CD14-positive monocyte (primary cell): Measurements from ENCODE around the gene XYLT1. TPM values are rescaled to one million over a fixed set of nuclear protein-coding genes. Genes with fewer than 3 reads are reported as not detected.
A peak's percentile ranks its signal among the peaks of the same experiment; 100 is the strongest.

Source experiments
- DNase-seq, 3 donors: peaks; one replicate each; pipeline ENCODE4 v3.0.0-alpha.2; 2011 to 2022
- H2AFZ ChIP-seq: 2 replicates; pipeline ENCODE4 v1.6.0; 2012; ENCODE audit warnings: mild to moderate bottlenecking, low read depth, low read length, inconsistent platforms; ENCODE audit not compliant: insufficient read depth, poor library complexity, severe bottlenecking
- H3K27ac ChIP-seq, 2 donors: 1 replicate in 1 of 2; 2 replicates in 1 of 2; pipeline ENCODE4 v1.5.1; 2012 to 2013; ENCODE audit warnings: low read length in 2 of 2, control low read depth in 1 of 2, inconsistent platforms in 1 of 2, low read depth in 1 of 2, mild to moderate bottlenecking in 1 of 2
- H3K27me3 ChIP-seq, 2 donors: one replicate each; pipeline versions ENCODE4 v1.6.0 to v1.6.1; 2011 to 2013; ENCODE audit warnings: low read length in 2 of 2; ENCODE audit not compliant: control insufficient read depth in 2 of 2, insufficient read depth in 2 of 2
- H3K36me3 ChIP-seq, 2 donors: replicated peaks in 1 of 2; 1 replicate in 1 of 2; 2 replicates in 1 of 2; pipeline versions ENCODE4 v1.5.1 to v1.6.1; 2012 to 2013; ENCODE audit warnings: low read length in 2 of 2, control low read depth in 1 of 2, inconsistent platforms in 1 of 2, mild to moderate bottlenecking in 1 of 2; ENCODE audit not compliant: insufficient read depth in 2 of 2, control insufficient read depth in 1 of 2
- H3K4me1 ChIP-seq, 2 donors: 1 replicate in 1 of 2; 2 replicates in 1 of 2; pipeline versions ENCODE4 v1.5.1 to v1.6.1; 2012 to 2013; ENCODE audit warnings: low read length in 2 of 2, control low read depth in 1 of 2, inconsistent platforms in 1 of 2, mild to moderate bottlenecking in 1 of 2, moderate library complexity in 1 of 2; ENCODE audit not compliant: insufficient read depth in 2 of 2, control insufficient read depth in 1 of 2
- H3K4me2 ChIP-seq: replicated peaks from 2 replicates; pipeline ENCODE3; 2012; ENCODE audit warnings: low read length, moderate library complexity, mild to moderate bottlenecking; ENCODE audit not compliant: poor library complexity, severe bottlenecking; ENCODE audit errors: extremely low read depth
- H3K4me3 ChIP-seq, 3 experiments: fragments of 200-600 bp in 1 of 3; sonication (generic) in 1 of 3; replicated peaks in 1 of 3; 1 replicate in 2 of 3; 2 replicates in 1 of 3; pipeline ENCODE4 v1.5.1; 2011 to 2013; ENCODE audit warnings: low read length in 3 of 3, mild to moderate bottlenecking in 3 of 3, control low read depth in 2 of 3, low read depth in 2 of 3, inconsistent platforms in 1 of 3, moderate library complexity in 1 of 3
- H3K79me2 ChIP-seq: 2 replicates; pipeline ENCODE4 v1.6.0; 2012; ENCODE audit warnings: mild to moderate bottlenecking, control low read depth, inconsistent platforms, low read length, moderate library complexity; ENCODE audit not compliant: insufficient read depth
- H3K9ac ChIP-seq: 2 replicates; pipeline ENCODE4 v1.6.0; 2017; ENCODE audit warnings: low read length, mild to moderate bottlenecking; ENCODE audit not compliant: insufficient read depth, poor library complexity, severe bottlenecking
- H3K9me3 ChIP-seq, 2 donors: replicated peaks in 1 of 2; 1 replicate in 1 of 2; 2 replicates in 1 of 2; pipeline versions ENCODE4 v1.5.1 to v1.6.1; 2012 to 2013; ENCODE audit warnings: low read length in 2 of 2, control low read depth in 1 of 2; ENCODE audit not compliant: control insufficient read depth in 1 of 2, insufficient read depth in 1 of 2
- H4K20me1 ChIP-seq: 2 replicates; pipeline ENCODE4 v1.6.0; 2012; ENCODE audit warnings: mild to moderate bottlenecking, low read length, control low read depth, moderate library complexity; ENCODE audit not compliant: insufficient read depth
- H3K27ac Mint-ChIP-seq, 7 donors: one replicate each; pipeline ENCODE4 v1.8.0; 2020; ENCODE audit warnings: mild to moderate bottlenecking in 7 of 7, mixed read lengths in 7 of 7, moderate library complexity in 6 of 7, inconsistent platforms in 2 of 7
- H3K27me3 Mint-ChIP-seq, 3 donors: one replicate each; pipeline ENCODE4 v1.8.0; 2021 to 2022; ENCODE audit warnings: low read depth in 3 of 3, mild to moderate bottlenecking in 3 of 3, mixed read lengths in 3 of 3, moderate library complexity in 3 of 3, inconsistent platforms in 1 of 3
- H3K36me3 Mint-ChIP-seq, 2 donors: one replicate each; pipeline ENCODE4 v1.8.0; 2020; ENCODE audit warnings: mixed read lengths in 2 of 2, inconsistent platforms in 1 of 2, mild to moderate bottlenecking in 1 of 2
- H3K4me1 Mint-ChIP-seq: one replicate; pipeline ENCODE4 v1.8.0; 2020; ENCODE audit warnings: mild to moderate bottlenecking, mixed read lengths
- H3K4me3 Mint-ChIP-seq, 2 donors: one replicate each; pipeline ENCODE4 v1.8.0; 2020; ENCODE audit warnings: mild to moderate bottlenecking in 2 of 2, mixed read lengths in 2 of 2, moderate library complexity in 1 of 2
- H3K9me3 Mint-ChIP-seq, 7 donors: one replicate each; pipeline ENCODE4 v1.8.0; 2020 to 2022; ENCODE audit warnings: mixed read lengths in 7 of 7, mild to moderate bottlenecking in 6 of 7, moderate library complexity in 6 of 7, inconsistent platforms in 2 of 7
- WGBS: methylation state at CpG from one replicate; pipeline ENCODE4 v1.1.5; 2013; ENCODE audit warnings: missing lambda C conversion rate; ENCODE audit not compliant: insufficient coverage; 5-methylcytosine and 5-hydroxymethylcytosine counted together
- intact Hi-C, 2 donors: fragments of 100-400 bp; cut with micrococcal nuclease; formaldehyde crosslinking; loops; one replicate each; pipeline versions ENCODE4 v1.15.0 to v1.15.1; 2023
- polyA plus RNA-seq, 3 donors: library from polyadenylated mRNA; depleted of rRNA in 1 of 3; unstranded in 2 of 3; stranded (reverse) in 1 of 3; fragments of 300-500 nt in 2 of 3; fragments of >200 nt in 1 of 3; fragmentation: Illumina TruSeq in 2 of 3; gene quantifications; 1 replicate in 2 of 3; 2 replicates in 1 of 3; pipeline ENCODE4 v1.2.3, GENCODE V29; 2012 to 2021
- TF ChIP-seq, protein P1 (sequence below): fragments of 200-600 bp; IDR thresholded peaks from one replicate; pipeline ENCODE4 v1.8.0; 2022; ENCODE audit warnings: antibody characterized with exemption, mild to moderate bottlenecking

XYLT1 gene
- polyA plus RNA-seq, 3 donors, result 0.51 to 9.4 (median 1.6) TPM

DNA sequence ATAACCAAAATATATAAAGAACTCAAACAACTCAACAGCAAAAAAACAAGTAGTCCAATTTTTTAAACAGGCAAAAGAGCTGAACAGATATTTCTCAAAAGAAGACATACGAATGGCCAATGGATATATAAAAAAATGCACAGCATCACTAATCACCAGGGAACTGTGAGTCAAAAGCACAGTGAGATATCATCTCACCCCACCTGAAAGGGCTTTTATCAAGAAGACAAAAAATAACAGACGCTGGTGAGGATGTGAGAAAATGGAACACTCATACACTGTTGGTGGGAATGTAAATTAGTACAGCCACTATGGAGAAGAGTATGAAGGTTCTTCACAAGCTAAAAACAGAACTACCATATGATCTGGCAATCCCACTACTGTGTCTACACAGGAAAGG lies 7.4 kb downstream of the XYLT1 start:
- WGBS, result no CpG with 5 or more reads among the region's 2 CpGs
- no peak overlapping the region for H3K4me3 ChIP-seq
- Mint-ChIP-seq H3K9me3 (no peaks in the 10 kb centered on the region), H3K36me3 (peaks cover 37 to 48% of the 10 kb centered on the region in 2 donors), H3K4me1 (peaks cover 66% of the 10 kb centered on the region), H3K27ac (no peak overlapping the region), H3K4me3 (no peak overlapping the region), H3K27me3 (peaks cover 0 to 2% (median 2%) of the 10 kb centered on the region in 3 donors)
- DNase-seq, result no peak
- H4K20me1 ChIP-seq, result peaks cover 76% of the 10 kb centered on the region
- peaks cover 99% of the 10 kb centered on the region for H3K79me2 ChIP-seq
- peaks cover 0 to 3% of the 10 kb centered on the region in 2 donors for H3K36me3 ChIP-seq
- H2AFZ ChIP-seq, result no peak overlapping the region
- H3K27ac ChIP-seq, result no peak overlapping the region
- TF ChIP-seq, protein P1, sequence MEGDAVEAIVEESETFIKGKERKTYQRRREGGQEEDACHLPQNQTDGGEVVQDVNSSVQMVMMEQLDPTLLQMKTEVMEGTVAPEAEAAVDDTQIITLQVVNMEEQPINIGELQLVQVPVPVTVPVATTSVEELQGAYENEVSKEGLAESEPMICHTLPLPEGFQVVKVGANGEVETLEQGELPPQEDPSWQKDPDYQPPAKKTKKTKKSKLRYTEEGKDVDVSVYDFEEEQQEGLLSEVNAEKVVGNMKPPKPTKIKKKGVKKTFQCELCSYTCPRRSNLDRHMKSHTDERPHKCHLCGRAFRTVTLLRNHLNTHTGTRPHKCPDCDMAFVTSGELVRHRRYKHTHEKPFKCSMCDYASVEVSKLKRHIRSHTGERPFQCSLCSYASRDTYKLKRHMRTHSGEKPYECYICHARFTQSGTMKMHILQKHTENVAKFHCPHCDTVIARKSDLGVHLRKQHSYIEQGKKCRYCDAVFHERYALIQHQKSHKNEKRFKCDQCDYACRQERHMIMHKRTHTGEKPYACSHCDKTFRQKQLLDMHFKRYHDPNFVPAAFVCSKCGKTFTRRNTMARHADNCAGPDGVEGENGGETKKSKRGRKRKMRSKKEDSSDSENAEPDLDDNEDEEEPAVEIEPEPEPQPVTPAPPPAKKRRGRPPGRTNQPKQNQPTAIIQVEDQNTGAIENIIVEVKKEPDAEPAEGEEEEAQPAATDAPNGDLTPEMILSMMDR, result no peak
- intact Hi-C loops, result loop anchor here in 1 of 2 donors (10.0 kb wide), 1 partner anchor 49 kb away; no protein-coding TSS in a partner anchor
- no peak overlapping the region for H3K9ac ChIP-seq
- no peak overlapping the region for H3K4me2 ChIP-seq
- H3K9me3 ChIP-seq, result no peaks in the 10 kb centered on the region
- H3K27me3 ChIP-seq, result no peaks in the 10 kb centered on the region
- H3K4me1 ChIP-seq, result peaks cover 46 to 56% of the 10 kb centered on the region in 2 donors

DNA sequence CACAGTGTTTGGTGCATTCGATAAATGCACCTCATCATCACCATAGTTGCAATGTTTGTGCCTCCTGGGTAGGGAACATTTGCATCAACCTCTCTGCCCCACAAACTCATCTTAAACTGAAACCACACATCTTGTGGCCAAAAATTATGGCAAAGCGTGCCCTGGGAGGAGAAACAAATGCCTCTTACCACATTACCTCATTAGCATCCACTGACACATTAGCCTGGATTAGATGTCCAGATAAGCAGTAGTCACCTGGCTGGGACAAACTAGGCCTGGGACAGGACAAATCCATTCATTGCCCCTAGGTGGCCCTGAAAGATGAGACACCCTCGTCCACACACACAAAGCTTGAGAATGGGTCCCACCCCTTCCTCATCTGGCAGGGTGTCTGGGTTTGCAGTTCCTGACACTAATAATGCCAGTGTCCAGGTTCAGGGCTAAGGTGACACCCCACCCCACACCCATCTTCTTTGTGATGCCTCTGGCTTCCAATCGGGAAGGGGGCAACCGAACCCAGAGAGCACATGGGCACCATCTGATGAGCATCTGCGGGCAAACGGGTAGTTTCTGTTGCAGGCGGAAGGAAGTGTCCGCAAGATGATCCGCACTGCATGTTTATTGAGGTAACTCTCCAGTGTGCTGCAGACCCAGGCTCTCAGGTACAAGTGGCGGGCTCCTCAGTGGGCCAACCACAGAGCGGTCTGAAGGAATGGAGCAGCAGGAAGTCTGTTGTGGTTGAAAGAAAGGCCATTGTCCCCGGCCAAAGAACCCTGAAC lies 8.6 kb downstream of the XYLT1 start:
- H3K27me3 Mint-ChIP-seq, result no peaks in the 10 kb centered on the region
- Histone ChIP-seq H3K4me2 (peak overlapping the region; percentile 66), H3K9ac (no peak overlapping the region)

More for the DNA sequence above, 8.6 kb downstream of the XYLT1 start:
- Mint-ChIP-seq H3K4me3 (peak overlapping the region; percentile 77 to 86), H3K9me3 (no peaks in the 10 kb centered on the region), H3K36me3 (peaks cover 42 to 46% of the 10 kb centered on the region in 2 donors), H3K27ac (peak overlapping the region in 5 of 7 donors; percentile 35 to 81 (median 71)), H3K4me1 (peaks cover 54% of the 10 kb centered on the region)
- intact Hi-C loops, result loop anchor here in 1 of 2 donors (10.0 kb wide), 1 partner anchor 47 kb away; no protein-coding TSS in a partner anchor
- peak in 2 of 3 donors; percentile 34 to 49 for DNase-seq
- peaks cover 97% of the 10 kb centered on the region for H3K79me2 ChIP-seq
- H4K20me1 ChIP-seq, result peaks cover 64% of the 10 kb centered on the region
- H3K4me3 ChIP-seq, result peak overlapping the region; percentile 3 to 68 (median 9)
- TF ChIP-seq, protein P1, result peak; percentile 58
- H3K27me3 ChIP-seq, result no peaks in the 10 kb centered on the region
- no peaks in the 10 kb centered on the region for H3K9me3 ChIP-seq
- peaks cover 35 to 45% of the 10 kb centered on the region in 2 donors for H3K4me1 ChIP-seq
- H2AFZ ChIP-seq, result peak overlapping the region; percentile 53
- peak overlapping the region; percentile 9 to 67 for H3K27ac ChIP-seq
- WGBS, result 6% methylated on average over 11 of the region's 13 CpGs
- peaks cover 0 to 3% of the 10 kb centered on the region in 2 donors for H3K36me3 ChIP-seq
